ENCODE measurements around the gene MT1HL1. TPM values are rescaled to one million over a fixed set of nuclear protein-coding genes. Genes with fewer than 3 reads are reported as not detected.
"Not testable (repeated sequence)": the region's sequence is repeated elsewhere in the genome, so short reads cannot be mapped to it uniquely, and the experiment has no call there.

Gene MT1HL1
- total RNA-seq, 1 donor from 2014 or later, result not detected

DNA sequence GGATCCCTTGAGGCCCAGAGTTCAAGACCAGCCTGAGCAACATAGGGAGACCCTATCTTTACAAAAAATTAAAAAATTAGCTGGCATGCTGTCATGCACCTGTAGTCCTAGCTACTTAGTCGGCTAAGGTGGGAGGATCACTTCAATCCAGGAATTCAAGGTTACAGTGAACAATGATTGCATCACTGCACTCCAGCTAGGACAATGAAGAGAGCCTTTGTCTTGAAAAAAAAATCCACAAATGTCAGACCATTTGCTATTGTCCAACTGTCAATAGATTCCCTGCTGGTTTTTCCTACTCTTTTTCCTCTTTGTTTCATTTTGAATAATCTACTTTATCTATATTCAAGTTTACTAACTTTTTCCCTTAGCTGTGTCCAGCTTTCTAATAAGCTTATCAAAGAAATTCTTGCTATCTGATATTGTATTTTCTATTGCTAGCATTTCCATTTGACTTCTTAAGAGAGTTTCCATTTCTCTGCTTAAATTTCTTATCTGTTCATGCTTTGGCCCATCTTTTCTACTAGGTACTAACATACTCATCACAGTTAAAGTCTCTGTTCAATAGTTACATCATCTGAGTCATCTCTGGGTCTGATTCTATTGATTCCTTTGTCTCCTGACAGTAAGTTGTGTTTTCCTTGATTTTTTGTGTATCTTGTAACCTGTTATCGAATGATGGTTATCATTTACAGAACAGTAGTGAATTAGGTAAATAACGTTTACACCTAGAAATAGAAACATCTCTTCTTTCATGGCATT is 14.8 kb downstream of the MT1HL1 start:
- DNase-seq (ENCODE audit: missing footprints), result no peak
- intact Hi-C loops (cut with DNase I), result no loop called here
- no peak for ATAC-seq

DNA sequence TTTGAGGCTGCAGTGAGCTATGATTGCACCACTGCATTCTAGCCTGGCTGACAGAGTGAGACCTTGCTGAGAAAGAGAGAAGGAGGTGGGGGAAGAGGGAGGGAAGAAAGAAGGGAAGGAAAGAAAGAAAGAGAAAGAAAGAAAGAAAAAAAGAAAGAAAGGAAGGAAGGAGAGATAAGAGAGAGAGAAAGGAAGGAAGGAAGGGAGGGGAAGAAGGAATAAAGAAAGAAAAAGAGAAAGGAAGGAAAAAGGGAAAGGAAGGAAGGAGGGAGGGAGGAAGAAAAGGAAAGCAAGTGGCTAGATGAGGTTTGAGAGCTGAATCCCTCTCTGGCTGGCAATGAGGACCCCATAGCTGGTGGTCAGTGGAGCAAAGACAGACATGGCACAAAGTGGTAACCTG is 20.4 kb downstream of the MT1HL1 start:
- intact Hi-C loops (cut with DNase I), result loop anchor here (5.0 kb wide), 1 partner anchor 92 kb away; no protein-coding TSS in a partner anchor
- ATAC-seq (no peak), DNase-seq (ENCODE audit: missing footprints) (no peak)

DNA sequence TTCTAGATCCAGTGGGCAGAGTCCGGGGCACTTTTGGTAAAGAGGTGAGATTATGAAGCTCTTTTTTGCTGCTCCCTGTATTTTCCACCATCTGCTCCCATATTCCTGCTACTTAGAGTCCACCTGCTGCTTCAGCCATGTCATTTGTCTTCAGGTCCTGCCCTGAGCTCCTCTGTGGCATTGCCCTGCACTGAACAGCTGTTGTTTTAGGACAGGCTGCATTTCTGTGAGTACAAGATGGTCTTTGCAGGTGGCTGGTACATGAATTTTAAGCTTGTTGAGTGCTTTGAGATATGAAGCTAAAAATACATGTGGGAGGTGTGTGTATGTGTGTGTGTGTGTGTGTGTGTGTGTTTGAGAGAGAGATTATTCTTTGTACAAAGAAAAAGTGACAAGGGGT is 21.9 kb downstream of the MT1HL1 start:
- no peak for DNase-seq (ENCODE audit: missing footprints)

DNA sequence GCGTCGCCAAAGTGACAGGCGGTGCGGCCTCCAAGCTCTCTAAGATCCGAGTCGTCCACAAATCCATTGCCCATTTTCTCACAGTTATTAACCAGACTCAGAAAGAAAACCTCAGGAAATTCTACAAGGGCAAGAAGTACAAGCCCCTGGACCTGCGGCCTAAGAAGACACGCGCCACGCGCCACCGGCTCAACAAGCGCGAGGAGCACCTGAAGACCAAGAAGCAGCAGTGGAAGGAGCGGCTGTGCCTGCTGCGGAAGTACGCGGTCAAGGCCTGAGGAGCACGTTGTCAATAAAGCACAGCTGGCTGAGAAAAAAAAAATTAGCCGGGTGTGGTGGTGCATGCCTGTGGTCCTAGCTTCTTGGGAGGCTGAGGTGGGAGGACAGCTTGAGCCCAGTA is 22.8 kb downstream of the MT1HL1 start:
- not testable (repeated sequence) for DNase-seq (ENCODE audit: missing footprints); ATAC-seq
- intact Hi-C loops (cut with DNase I), result loop anchor here (5.0 kb wide), 1 partner anchor 89 kb away; no protein-coding TSS in a partner anchor

More for the DNA sequence above, 21.9 kb downstream of the MT1HL1 start:
- intact Hi-C loops (cut with DNase I), result loop anchor here (5.0 kb wide), 1 partner anchor 90 kb away; no protein-coding TSS in a partner anchor
- peak; percentile 75 for ATAC-seq

DNA sequence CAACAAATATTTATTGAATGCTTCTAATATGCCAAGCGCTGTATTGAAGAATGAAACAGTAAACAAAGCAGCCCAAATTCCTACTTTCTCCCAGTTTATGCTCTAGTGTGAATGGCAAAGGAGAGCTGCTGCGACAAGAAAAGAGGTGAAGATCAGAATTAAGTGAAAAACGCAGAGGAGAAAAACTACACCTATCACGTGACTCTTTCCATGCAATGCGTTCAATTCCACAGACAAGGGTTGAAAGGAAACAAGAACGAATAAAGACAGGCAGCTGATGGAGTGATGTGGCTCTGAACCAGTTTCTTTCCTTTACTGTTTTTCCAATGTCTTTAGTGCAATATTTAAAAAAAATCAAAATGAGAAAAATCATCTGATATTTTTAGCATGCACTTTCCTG is 23.6 kb downstream of the MT1HL1 start:
- DNase-seq (ENCODE audit: missing footprints) (no peak), ATAC-seq (no peak)
- intact Hi-C loops (cut with DNase I), result loop anchor here (5.0 kb wide), 1 partner anchor 88 kb away; no protein-coding TSS in a partner anchor

DNA sequence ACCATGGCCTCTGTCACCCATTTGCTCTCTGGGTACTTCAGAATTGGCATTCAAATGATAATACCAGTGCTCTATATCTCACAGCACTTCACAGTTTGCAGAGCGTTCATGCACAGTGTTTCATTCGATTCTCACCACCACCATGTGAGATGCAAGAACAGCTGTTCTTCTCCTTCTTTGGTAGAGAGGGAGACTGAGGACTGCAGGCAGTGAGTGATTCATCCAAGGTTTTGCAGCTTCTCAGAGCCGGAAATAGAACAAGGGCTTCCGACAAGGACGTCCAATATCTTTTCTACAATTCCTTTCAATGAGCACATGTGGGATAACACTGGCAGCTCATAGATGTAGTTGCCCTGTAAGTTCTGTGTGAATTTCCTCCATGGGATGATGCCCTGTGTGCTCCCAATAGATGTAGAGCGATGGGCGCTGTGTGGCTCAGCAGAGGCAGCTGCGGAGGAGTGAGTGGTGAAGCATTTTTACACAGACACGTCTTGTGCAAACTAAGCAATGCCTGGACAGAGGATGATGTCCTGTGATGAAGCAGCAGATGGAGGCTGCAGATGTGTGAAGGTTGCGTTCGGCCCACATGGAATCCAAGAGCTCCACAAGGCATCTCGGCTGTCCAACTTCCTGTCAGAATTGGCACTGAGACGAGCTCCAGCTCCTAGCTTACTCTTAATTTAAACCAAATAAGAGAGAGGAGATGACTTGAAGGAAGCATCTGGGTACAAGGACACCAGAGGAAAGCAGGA is 24.9 kb downstream of the MT1HL1 start:
- intact Hi-C loops (cut with DNase I), result no loop called here
- peak; percentile 21 for ATAC-seq
- no peak for DNase-seq (ENCODE audit: missing footprints)

DNA sequence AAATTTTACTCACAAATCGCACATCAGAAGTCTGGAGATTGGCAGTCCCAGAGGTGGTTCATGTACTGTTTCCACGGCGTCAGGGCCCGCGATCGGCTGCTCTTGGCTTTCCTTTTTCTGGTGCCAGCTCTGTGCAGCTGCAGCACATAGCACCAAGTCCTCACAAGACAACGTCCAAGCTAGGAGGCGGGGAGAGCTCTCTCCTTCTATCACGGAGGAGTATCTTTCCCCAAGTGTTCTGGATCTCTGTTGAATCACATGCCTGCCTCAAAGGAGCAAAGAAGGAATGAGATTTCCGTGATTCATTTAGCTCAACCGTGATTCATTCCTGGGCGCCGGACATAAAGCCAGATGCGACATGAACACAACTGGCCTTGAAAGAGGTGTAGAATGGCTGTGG is 25.5 kb downstream of the MT1HL1 start:
- no peak for DNase-seq (ENCODE audit: missing footprints)
- intact Hi-C loops (cut with DNase I), result no loop called here
- no peak for ATAC-seq

DNA sequence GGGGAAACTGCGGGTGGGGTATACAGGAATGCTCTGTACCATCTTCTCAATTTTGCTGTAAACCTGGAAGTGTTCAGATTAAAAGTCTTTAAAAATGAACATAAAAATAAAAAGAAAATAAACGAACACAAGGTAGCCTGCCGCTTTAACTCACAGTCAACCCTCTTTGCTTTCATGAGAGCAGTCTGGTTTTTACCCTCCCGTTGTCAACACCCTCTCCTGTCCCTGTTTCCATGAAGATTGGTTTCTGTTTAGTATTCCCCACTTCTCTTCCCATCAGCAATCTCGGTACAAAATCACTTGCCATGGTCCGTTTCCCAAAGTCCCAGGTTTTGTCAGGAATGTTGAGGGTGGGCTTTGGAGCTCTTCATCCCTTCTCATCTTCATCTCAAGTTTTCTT is 28.8 kb downstream of the MT1HL1 start:
- intact Hi-C loops (cut with DNase I), result no loop called here
- DNase-seq (ENCODE audit: missing footprints) (no peak), ATAC-seq (no peak)

DNA sequence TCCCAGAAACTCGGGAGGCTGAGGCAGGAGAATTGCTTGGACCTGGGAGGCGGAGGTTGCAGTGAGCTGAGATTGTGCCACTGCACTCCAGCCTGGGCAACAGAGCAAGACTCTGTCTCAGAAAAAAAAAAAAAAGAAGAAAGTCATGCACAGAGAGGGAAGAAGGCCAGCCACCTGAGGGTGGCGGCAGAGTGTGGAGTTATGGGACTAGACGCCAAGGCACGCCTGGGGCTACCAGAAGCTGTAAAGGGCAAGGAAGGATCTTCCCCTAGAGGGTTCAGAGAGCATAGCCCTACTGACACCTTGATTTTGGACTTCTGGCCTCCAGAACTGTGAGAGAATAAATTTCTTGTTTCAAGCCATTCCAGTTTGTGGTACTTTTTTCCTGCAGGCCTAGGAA is 30.2 kb downstream of the MT1HL1 start:
- intact Hi-C loops (cut with DNase I); DNase-seq (ENCODE audit: missing footprints); ATAC-seq: not testable (repeated sequence)

DNA sequence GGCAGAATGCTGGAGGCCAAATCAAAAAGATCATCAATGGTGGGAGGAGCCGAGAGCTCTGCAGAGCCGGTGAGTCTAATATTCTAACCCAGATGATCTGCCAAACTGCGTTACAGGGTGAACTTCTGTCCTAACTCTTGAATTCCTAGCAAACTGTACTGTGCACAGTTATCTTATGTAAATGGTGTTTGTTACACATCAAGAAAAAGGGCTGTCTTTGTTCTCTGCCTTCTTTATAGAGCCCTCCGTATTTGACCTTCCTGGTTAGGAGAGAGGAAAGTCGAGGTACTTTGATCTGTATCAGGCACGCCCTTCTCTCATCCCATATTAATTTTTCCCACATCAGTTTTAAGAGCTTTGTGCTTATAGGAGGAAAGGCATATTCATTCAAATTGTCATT is 37.6 kb downstream of the MT1HL1 start:
- DNase-seq (ENCODE audit: missing footprints), result no peak
- no peak for ATAC-seq
- intact Hi-C loops (cut with DNase I), result no loop called here

DNA sequence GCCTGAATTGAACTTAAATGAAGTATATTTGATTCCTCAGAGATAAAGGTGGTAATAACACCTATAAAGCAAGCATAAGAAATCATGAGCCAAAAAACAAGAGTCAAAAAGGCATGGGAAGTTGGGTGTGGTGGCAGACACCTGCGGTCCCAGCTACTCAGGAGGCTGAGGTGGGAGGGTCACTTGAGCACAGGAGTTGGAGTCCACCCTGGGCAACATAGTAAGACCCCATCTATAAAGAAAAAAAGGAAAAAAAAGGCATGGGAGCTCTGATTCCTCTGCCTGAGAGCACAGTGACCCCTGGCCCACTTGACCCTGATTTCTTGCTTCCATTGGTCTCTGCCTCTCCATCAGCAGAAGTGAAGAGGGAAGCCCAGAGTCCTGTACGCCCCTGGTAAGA is 40.3 kb downstream of the MT1HL1 start:
- DNase-seq (ENCODE audit: missing footprints) (no peak), ATAC-seq (no peak)
- intact Hi-C loops (cut with DNase I), result no loop called here

DNA sequence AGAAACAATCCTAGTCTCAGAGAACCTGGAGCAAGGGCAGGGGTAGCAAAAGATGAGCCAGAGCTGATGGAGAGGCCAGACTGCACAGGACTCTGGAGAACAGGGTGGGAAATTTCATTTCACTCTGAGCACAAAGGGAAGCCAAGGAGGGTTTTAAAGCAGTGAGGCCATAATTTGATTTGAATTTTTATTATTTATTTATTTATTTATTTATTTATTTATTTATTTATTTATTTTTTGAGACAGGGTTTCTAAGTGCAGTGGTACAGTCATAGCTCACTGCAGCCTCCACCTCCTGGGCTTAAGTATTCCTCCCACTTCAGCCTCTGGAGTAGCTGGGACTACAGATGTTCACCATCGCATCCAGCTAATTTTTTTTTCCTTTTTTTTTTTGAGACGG is 45.1 kb downstream of the MT1HL1 start:
- intact Hi-C loops (cut with DNase I), result no loop called here
- DNase-seq (ENCODE audit: missing footprints) (no peak), ATAC-seq (no peak)

DNA sequence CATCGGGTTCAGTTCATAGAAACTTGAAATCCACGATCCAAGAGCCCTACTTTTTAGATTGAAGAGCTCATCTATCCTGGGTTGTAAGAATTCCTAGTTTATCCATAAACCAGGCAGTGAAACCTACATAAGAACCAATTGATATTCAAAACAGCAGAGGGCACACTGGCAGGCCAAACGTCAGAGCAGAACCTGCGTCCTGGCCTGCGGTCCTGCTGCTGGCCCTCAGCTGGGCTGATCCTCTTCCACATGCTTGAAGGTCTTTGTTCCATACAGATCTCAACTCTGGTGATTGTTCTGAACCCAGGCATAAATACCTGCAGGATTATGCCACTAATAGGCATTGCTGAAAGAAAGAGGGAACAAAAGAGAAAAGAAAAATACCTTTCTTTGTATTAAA is 47.0 kb downstream of the MT1HL1 start:
- intact Hi-C loops (cut with DNase I), result no loop called here
- DNase-seq (ENCODE audit: missing footprints) (no peak), ATAC-seq (peak; percentile 41)

Other genes with a start within 250 kb of the MT1HL1 start
- 49.0 TPM for gene MTR, start 209.1 kb downstream of the MT1HL1 start, total RNA-seq
- 694 TPM for gene RYR2, start 37.7 kb upstream of the MT1HL1 start, total RNA-seq